Keratinocyte (primary cell): ENCODE measurements around the gene FAM83D. TPM values are rescaled to one million over a fixed set of nuclear protein-coding genes. Genes with fewer than 3 reads are reported as not detected.

Experiments used
- DNase-seq: peaks from one replicate; pipeline ENCODE4 v3.0.0-alpha.2; 2011; ENCODE audit warnings: low read depth, missing footprints, low spot score
- FAIRE-seq: peaks from 2 replicates; lab custom pipeline; 2011; peaks lifted over from hg19 to GRCh38; lab: Jason Lieb, UNC
- H2AFZ ChIP-seq: 2 replicates; pipeline ENCODE4 v1.6.0; 2012; ENCODE audit warnings: low read length, control low read depth, inconsistent platforms; ENCODE audit not compliant: control insufficient read depth
- H3K27ac ChIP-seq: 2 replicates; pipeline ENCODE4 v1.5.1; 2011; ENCODE audit warnings: low read length; ENCODE audit not compliant: control insufficient read depth, insufficient read depth
- H3K27me3 ChIP-seq: 3 replicates; pipeline ENCODE4 v1.6.0; 2011; ENCODE audit warnings: low read length; ENCODE audit not compliant: control insufficient read depth, insufficient read depth; ENCODE audit errors: extremely low read depth
- H3K36me3 ChIP-seq, 2 experiments: 2 replicates in 1 of 2; 3 replicates in 1 of 2; pipeline ENCODE4 v1.5.1; 2011; ENCODE audit warnings: low read length in 2 of 2, mild to moderate bottlenecking in 1 of 2; ENCODE audit not compliant: control insufficient read depth in 2 of 2, insufficient read depth in 2 of 2; ENCODE audit errors: extremely low read depth in 1 of 2
- H3K4me1 ChIP-seq: 3 replicates; pipeline ENCODE4 v1.5.1; 2011; ENCODE audit warnings: low read length; ENCODE audit not compliant: control insufficient read depth, insufficient read depth; ENCODE audit errors: extremely low read depth
- H3K4me2 ChIP-seq: 3 replicates; pipeline ENCODE4 v1.6.0; 2011; ENCODE audit warnings: low read depth, low read length; ENCODE audit not compliant: control insufficient read depth, insufficient read depth; ENCODE audit errors: extremely low read depth
- H3K4me3 ChIP-seq, 3 experiments: fragments of 200-600 bp in 1 of 3; sonication (generic) in 1 of 3; 2 replicates in 2 of 3; 3 replicates in 1 of 3; pipeline ENCODE4 v1.5.1; 2011 to 2016; ENCODE audit warnings: low read length in 3 of 3, mild to moderate bottlenecking in 3 of 3, control low read depth in 2 of 3, inconsistent platforms in 1 of 3, low read depth in 1 of 3, mixed read lengths in 1 of 3, mixed run types in 1 of 3, moderate library complexity in 1 of 3; ENCODE audit not compliant: control insufficient read depth in 2 of 3, insufficient read depth in 2 of 3; ENCODE audit errors: extremely low read depth in 1 of 3
- H3K79me2 ChIP-seq: 2 replicates; pipeline ENCODE4 v1.6.0; 2012; ENCODE audit warnings: low read length; ENCODE audit not compliant: control insufficient read depth, insufficient read depth
- H3K9ac ChIP-seq: 3 replicates; pipeline ENCODE4 v1.6.0; 2011; ENCODE audit warnings: low read length; ENCODE audit not compliant: control insufficient read depth, insufficient read depth; ENCODE audit errors: extremely low read depth
- H3K9me1 ChIP-seq: 3 replicates; pipeline ENCODE4 v1.6.0; 2011; ENCODE audit warnings: low read length; ENCODE audit not compliant: control insufficient read depth, insufficient read depth; ENCODE audit errors: extremely low read depth
- H3K9me3 ChIP-seq: 2 replicates; pipeline ENCODE4 v1.5.1; 2012; ENCODE audit warnings: low read depth, low read length; ENCODE audit not compliant: control insufficient read depth
- H4K20me1 ChIP-seq: 3 replicates; pipeline ENCODE4 v1.6.0; 2011; ENCODE audit warnings: low read length; ENCODE audit not compliant: control insufficient read depth, insufficient read depth; ENCODE audit errors: extremely low read depth
- EZH2 ChIP-seq: IDR thresholded peaks from one replicate; pipeline ENCODE4 v1.6.1; 2012; ENCODE audit warnings: inconsistent platforms, mild to moderate bottlenecking, low read length, moderate library complexity
- dilution Hi-C: fragments of 300-500 bp; cut with MboI; formaldehyde crosslinking; loops from one replicate; pipeline ENCODE4 v1.7.0; 2020; ENCODE audit warnings: low sequenced_read_pairs; ENCODE audit not compliant: extremely low pct_ligation_motif_present
- polyA plus RNA-seq, 5 experiments: library from polyadenylated mRNA; depleted of rRNA in 3 of 5; stranded (reverse) in 3 of 5; stranded (forward) in 1 of 5; unstranded in 1 of 5; fragments of >200 nt; gene quantifications; 1 replicate in 1 of 5; 2 replicates in 3 of 5; 3 replicates in 1 of 5; pipeline versions ENCODE4 v1.2.1 to v1.2.3, GENCODE V29; 2011 to 2012; ENCODE audit warnings: missing spikeins in 2 of 5, low read depth in 1 of 5, low replicate concordance in 1 of 5
- TF ChIP-seq, protein P1 (sequence below), 3 experiments: IDR thresholded peaks in 1 of 3; conservative IDR thresholded peaks in 1 of 3; optimal IDR thresholded peaks in 1 of 3; 2 replicates in 2 of 3; 3 replicates in 1 of 3; pipeline versions ENCODE3 to v1.5.1; 2011; ENCODE audit warnings: low read length in 3 of 3, mild to moderate bottlenecking in 3 of 3, moderate library complexity in 2 of 3, control low read depth in 1 of 3, inconsistent platforms in 1 of 3; ENCODE audit not compliant: insufficient read depth in 2 of 3; ENCODE audit errors: extremely low read depth in 1 of 3

Gene FAM83D
- polyA plus RNA-seq, 1 donor (not counting 4 experiments of a cell fraction or from before 2014, with no cell fraction given), result 32.1 TPM

DNA sequence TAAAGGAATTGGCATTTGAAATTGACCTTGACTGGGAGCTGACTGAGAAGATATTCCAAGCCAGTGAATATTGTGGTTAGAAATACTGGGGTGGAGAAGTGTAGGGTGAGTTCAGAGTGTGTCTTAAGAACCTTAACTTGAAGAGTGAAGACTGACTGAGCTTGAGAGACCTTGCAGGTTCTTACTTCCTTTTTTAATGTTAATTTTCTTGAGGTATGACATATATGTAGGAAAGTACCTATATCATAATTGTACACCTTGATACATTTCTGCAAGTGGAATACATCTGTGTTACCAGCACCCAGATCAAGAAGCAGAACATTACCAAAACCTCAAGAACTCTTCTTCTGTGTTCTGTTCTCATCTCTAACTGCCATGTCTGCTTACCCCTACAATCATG is 46.9 kb downstream of the FAM83D start:
- no peak overlapping the region for H2AFZ ChIP-seq
- H4K20me1 ChIP-seq, result no peaks in the 10 kb centered on the region
- dilution Hi-C loops, result no loop called here
- TF ChIP-seq, protein P1, sequence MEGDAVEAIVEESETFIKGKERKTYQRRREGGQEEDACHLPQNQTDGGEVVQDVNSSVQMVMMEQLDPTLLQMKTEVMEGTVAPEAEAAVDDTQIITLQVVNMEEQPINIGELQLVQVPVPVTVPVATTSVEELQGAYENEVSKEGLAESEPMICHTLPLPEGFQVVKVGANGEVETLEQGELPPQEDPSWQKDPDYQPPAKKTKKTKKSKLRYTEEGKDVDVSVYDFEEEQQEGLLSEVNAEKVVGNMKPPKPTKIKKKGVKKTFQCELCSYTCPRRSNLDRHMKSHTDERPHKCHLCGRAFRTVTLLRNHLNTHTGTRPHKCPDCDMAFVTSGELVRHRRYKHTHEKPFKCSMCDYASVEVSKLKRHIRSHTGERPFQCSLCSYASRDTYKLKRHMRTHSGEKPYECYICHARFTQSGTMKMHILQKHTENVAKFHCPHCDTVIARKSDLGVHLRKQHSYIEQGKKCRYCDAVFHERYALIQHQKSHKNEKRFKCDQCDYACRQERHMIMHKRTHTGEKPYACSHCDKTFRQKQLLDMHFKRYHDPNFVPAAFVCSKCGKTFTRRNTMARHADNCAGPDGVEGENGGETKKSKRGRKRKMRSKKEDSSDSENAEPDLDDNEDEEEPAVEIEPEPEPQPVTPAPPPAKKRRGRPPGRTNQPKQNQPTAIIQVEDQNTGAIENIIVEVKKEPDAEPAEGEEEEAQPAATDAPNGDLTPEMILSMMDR (optimal IDR thresholded peaks at IDR 0.05 in 1 of 3, IDR thresholded peaks at IDR 0.05 in 1 of 3, conservative IDR thresholded peaks at IDR 0.05 in 1 of 3; ENCODE audit: extremely low read depth in 1 of 3, insufficient read depth in 2 of 3, low read length in 3 of 3), result no peak
- no peak for TF ChIP-seq EZH2
- H3K27ac ChIP-seq, result peak overlapping the region; percentile 29
- H3K36me3 ChIP-seq, result peaks cover 0 to 10% of the 10 kb centered on the region in 2 experiments
- peak overlapping the region; percentile 44 for H3K4me2 ChIP-seq
- peaks cover 47% of the 10 kb centered on the region for H3K4me1 ChIP-seq
- no peak overlapping the region for H3K9ac ChIP-seq
- no peaks in the 10 kb centered on the region for H3K9me3 ChIP-seq
- peaks cover 16% of the 10 kb centered on the region for H3K79me2 ChIP-seq
- FAIRE-seq (no peak), DNase-seq (no peak)
- no peaks in the 10 kb centered on the region for H3K27me3 ChIP-seq
- H3K9me1 ChIP-seq, result no peaks in the 10 kb centered on the region
- no peak overlapping the region for H3K4me3 ChIP-seq

DNA sequence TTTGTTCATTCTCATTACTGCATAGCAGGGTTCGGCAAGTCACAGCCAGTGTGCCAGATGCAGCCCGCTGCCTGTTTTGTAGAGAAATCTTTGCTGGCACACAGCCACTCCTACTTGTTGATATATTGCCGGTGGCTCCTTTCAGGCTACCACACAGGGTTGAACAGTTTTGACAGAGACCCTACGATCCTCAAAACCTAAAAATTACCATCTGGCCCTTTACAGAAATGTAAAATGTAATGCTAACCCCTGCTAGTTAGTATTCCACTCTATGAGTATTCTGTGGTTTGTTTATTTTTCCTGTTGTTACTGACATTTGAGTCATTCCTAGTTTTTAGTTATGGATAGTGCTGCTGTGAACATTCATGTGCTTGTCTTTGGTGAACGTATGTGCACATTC is 47.4 kb downstream of the FAM83D start:
- peak overlapping the region; percentile 44 for H3K4me2 ChIP-seq
- no peaks in the 10 kb centered on the region for H3K9me1 ChIP-seq
- H2AFZ ChIP-seq, result no peak overlapping the region
- peaks cover 47% of the 10 kb centered on the region for H3K4me1 ChIP-seq
- no peak overlapping the region for H3K4me3 ChIP-seq
- no peak overlapping the region for H3K9ac ChIP-seq
- dilution Hi-C loops, result no loop called here
- peaks cover 18% of the 10 kb centered on the region for H3K79me2 ChIP-seq
- peak overlapping the region; percentile 29 for H3K27ac ChIP-seq
- no peaks in the 10 kb centered on the region for H4K20me1 ChIP-seq
- H3K36me3 ChIP-seq, result peaks cover 0 to 10% of the 10 kb centered on the region in 2 experiments
- FAIRE-seq (no peak), DNase-seq (no peak)
- no peaks in the 10 kb centered on the region for H3K27me3 ChIP-seq
- TF ChIP-seq, protein P1 (optimal IDR thresholded peaks at IDR 0.05 in 1 of 3, IDR thresholded peaks at IDR 0.05 in 1 of 3, conservative IDR thresholded peaks at IDR 0.05 in 1 of 3; ENCODE audit: extremely low read depth in 1 of 3, insufficient read depth in 2 of 3, low read length in 3 of 3), result no peak
- no peak for TF ChIP-seq EZH2
- no peaks in the 10 kb centered on the region for H3K9me3 ChIP-seq
